ENCODE data around the gene VEZT.
"Not testable (repeated sequence)": the region's sequence is repeated elsewhere in the genome, so short reads cannot be mapped to it uniquely, and the experiment has no call there.

VEZT gene

DNA sequence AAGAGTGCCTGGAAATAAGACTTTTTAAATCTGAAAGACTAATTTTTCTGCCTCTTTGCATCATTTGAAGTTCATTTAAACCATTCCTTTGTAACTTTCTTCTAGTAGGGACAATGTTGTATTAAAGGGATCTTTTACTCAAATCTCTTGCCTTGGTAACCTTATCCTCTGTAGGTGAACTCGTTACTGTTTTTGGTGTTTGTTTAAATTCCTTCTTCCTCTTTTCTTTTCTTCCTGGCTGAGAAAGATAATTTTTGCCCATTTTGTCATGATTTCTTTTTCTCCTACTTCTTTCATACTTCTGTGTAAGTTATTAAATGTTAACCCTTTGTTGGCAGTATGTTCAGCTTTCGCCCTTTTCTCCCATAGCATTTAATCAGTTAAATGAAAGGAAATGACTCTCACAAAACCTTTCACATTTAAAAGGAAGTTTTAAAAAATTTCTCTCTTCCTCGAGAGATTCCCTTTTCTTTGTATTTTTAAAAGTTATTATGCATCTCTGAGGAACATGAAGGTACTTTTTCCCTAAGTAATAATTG is 10.3 kb downstream of the VEZT start:
- DNase-seq = no peak

GRCh38 chr12:95228617-95229016 is 11.0 kb downstream of the VEZT start:
- DNase-seq = no peak

- DNase-seq = no peak
Observed at GRCh38 chr12:95229636-95230035, 12.0 kb downstream of the VEZT start.

- DNase-seq = no peak
Observed at GRCh38 chr12:95230313-95230712, 12.7 kb downstream of the VEZT start.

- no peak for DNase-seq
Observed at GRCh38 chr12:95231190-95231589, 13.6 kb downstream of the VEZT start.

DNA sequence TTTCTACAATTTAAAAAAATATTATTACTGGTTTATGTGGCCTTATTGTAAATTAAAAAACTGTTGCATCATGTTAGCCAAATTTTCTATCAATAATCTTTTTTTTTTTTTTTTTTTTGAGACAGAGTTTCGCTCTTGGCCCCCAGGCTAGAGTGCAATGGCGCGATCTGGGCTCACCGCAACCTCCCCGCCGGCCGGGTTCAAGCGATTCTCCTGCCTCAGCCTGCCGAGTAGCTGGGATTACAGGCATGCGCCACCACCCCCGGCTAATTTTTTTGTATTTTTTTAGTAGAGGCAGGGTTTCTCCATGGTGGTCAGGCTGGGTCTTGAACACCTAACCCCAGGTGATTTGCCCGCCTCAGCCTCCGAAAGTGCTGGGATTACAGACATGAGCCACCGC is 16.6 kb downstream of the VEZT start:
- not testable (repeated sequence) for DNase-seq

DNA sequence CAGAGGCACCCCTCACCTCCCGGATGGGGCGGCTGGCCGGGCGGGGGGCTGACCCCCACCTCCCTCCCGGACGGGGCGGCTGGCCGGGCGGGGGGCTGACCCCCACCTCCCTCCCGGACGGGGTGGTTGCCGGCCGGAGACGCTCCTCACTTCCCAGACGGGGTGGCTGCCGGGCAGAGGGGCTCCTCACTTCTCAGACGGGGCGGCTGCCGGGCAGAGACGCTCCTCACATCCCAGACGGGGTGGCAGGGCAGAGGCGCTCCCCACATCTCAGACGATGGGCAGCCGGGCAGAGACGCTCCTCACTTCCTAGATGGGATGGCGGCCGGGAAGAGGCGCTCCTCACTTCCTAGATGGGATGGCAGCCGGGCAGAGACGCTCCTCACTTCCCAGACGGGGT is 18.0 kb downstream of the VEZT start:
- DNase-seq = not testable (repeated sequence)

DNA sequence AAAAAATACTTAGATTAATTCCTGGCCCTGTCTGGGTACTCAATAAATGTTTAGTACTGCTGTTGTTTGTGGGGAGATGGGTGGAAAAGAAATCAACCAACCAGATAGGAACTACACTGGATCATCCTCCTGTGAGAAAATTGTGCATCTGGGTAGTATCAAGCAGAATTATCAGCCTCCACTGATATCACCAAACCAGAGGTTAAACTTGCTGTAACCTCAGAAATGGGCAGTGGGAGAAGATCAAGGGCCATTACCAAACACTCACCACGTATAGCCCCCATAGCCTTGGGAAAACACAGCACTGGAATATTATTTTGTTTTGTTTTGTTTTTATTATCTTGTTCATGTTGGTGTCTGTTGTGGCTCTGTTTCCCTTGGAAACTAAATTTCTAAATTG is 19.7 kb downstream of the VEZT start:
- DNase-seq = no peak

GRCh38 chr12:95238150-95238549 is 20.5 kb downstream of the VEZT start:
- no peak for DNase-seq

DNA sequence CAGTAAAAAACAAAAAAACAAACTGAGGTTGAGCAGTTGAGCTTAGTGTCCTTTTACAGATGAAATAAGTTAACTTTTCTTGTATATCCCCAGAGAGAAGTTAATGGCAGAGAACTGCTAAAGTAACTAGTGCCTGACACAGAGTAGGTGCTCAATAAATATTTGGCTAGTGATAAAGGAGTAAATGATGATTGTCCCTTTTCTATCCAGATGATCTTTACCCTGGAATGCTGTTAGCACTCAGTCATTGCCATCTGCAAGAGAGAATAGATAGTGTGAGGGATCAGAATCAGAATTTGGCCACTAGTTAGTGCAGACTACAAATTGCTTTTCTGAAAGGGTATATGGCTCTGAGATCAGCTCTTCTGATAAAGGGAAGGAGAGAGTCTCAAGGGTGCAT is 21.6 kb downstream of the VEZT start:
- DNase-seq = no peak

DNA sequence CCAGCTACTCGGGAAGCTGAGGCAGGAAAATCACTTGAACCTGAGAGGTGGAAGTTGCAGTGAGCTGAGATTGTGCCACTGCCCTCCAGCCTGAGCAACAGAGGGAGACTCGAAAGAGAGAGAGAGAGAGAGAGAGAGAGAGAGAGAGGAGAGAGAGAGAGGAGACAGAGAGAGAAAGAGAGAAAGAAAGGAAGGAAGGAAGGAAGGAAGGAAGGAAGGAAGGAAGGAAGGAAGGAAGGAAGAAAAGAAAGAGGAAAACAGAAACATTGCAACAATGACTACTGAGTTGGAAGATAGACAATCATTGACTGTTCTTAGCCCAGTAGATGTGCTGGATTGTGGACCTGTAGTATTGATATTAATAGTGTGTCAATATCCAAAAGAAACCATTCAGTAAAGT is 22.2 kb downstream of the VEZT start:
- not testable (repeated sequence) for DNase-seq

DNA sequence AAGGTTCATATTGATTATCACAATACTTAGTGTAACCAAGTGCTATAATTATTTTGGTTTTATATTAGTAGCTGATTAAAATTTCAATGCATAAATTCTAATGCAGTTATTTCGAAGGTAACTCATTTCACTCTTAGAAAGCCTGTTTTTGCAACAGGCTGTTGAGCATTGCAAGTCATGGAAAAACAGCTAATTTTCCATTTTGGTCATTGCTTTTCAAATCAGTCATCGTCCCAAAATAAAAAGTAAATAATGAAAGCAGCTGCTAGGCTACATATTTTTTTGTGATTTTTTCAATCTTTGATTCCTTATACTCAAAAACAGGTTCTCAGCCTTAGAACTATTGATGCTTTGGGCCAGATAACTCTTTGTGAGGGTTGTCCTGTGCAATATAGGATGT is 22.9 kb downstream of the VEZT start:
- no peak for DNase-seq

- not testable (repeated sequence) for DNase-seq
Observed at GRCh38 chr12:95241138-95241537, 23.5 kb downstream of the VEZT start.

GRCh38 chr12:95241761-95242506 is 24.3 kb downstream of the VEZT start:
- DNase-seq = no peak

- DNase-seq = no peak
Observed at GRCh38 chr12:95243497-95244183, 26.0 kb downstream of the VEZT start.

DNA sequence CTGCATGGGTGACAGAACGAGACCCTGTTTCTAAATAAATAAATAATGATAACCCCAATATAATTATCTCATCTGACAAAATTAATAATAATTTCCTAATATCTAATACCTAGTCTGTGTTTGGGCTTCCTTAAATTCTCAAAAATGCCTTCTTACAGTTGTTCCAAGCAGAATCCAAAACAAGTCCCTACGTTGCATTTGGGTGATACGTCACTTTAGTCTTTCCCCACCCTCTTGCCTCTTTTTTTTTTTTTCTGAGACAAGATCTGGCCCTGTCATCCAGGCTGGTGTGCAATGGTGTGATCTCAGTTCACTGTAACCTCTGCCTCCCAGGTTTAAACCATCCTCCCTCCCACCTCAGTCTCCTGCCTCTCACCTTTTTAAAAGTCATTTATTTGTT is 26.7 kb downstream of the VEZT start:
- no peak for DNase-seq

DNA sequence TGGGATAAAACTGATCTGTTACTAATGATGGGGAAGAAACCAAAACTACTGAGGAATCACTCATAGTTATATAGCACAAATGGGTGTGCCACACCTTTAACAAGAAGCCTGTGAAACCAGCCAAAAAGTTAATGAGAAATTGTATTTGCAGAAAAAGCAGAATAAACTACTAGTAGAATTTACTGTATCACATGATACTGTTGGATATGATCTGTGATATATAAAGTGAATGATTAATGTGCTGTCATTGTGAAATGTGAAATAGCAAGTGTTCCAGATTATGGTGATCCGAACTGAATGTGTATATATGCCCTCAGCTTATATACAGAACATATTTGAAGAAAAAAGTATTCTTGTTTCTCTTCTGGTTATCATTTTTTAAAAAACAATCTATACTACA is 30.5 kb downstream of the VEZT start:
- no peak for DNase-seq

- DNase-seq = no peak
Observed at GRCh38 chr12:95248604-95249360, 31.2 kb downstream of the VEZT start.

- no peak for DNase-seq
Observed at GRCh38 chr12:95253386-95253785, 35.8 kb downstream of the VEZT start.

GRCh38 chr12:95257541-95257940 is 39.9 kb downstream of the VEZT start:
- no peak for DNase-seq

- DNase-seq = no peak
Observed at GRCh38 chr12:95258151-95258550, 40.5 kb downstream of the VEZT start.

DNA sequence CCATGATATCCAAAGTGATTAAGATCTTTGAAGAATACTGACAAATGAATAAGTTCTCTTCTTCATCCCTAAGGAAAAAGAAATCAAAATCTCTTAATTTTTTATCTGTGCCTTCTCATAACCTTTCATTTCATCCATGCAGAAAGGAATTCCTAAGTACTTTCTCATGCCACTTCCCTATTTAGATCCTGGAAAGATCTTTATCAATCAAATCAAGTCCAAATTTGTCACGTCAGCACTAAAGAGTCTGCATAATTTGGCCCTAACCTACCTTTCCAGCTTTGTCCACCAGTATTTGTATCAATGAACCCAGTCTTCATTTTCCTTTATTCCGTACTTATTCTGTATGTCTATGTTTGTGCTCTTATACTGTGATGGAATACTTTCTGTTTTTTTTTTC is 41.2 kb downstream of the VEZT start:
- no peak for DNase-seq

GRCh38 chr12:95259368-95259767 is 41.8 kb downstream of the VEZT start:
- no peak for DNase-seq

GRCh38 chr12:95261109-95261508 is 43.5 kb downstream of the VEZT start:
- DNase-seq = no peak

Measured in CD4-positive, alpha-beta T cell treated with Interleukin-4 for 4 hours (primary cell).